Activated CD8-positive, alpha-beta T cell treated with anti-CD3 and anti-CD28 coated beads, Interleukin-2, amount 10 ng/mL, durations not matched to agents 7 days and 5 days (primary cell): ENCODE measurements around the gene PPP1R16B. TPM values are rescaled to one million over a fixed set of nuclear protein-coding genes. Genes with fewer than 3 reads are reported as not detected.
"Not testable (repeated sequence)": the region's sequence is repeated elsewhere in the genome, so short reads cannot be mapped to it uniquely, and the experiment has no call there.

ENCODE experiments used
- ATAC-seq: fragments of 150-1000 bp; cut with Tn5 transposase; one replicate; pipeline ENCODE4 v1.10.0; 2021; ENCODE audit warnings: moderate library complexity
- CTCF ChIA-PET: fragments of 350-600 bp; sonication (Branson Sonifier 250); formaldehyde crosslinking; loops from one replicate; lab custom pipeline; 2021; ENCODE audit warnings: antibody characterized with exemption; lab: Charles Lee
- POLR2A ChIA-PET: fragments of 350-600 bp; sonication (Branson Sonifier 250); formaldehyde crosslinking; loops from one replicate; lab custom pipeline; 2021; ENCODE audit warnings: antibody characterized with exemption; lab: Charles Lee
- DNase-seq: peaks from one replicate; pipeline ENCODE4 v3.0.0-alpha.2; 2020
- H3K27ac Mint-ChIP-seq: one replicate; pipeline ENCODE4 v1.8.0; 2021; ENCODE audit warnings: mild to moderate bottlenecking, mixed read lengths
- H3K27me3 Mint-ChIP-seq: one replicate; pipeline ENCODE4 v1.8.0; 2021; ENCODE audit warnings: low read depth, mixed read lengths
- H3K36me3 Mint-ChIP-seq: one replicate; pipeline ENCODE4 v1.8.0; 2021; ENCODE audit warnings: low read depth, mixed read lengths
- H3K4me1 Mint-ChIP-seq: one replicate; pipeline ENCODE4 v1.8.0; 2021; ENCODE audit warnings: low read depth, mixed read lengths
- H3K4me3 Mint-ChIP-seq: one replicate; pipeline ENCODE4 v1.8.0; 2021; ENCODE audit warnings: mild to moderate bottlenecking, mixed read lengths
- H3K9me3 Mint-ChIP-seq: one replicate; pipeline ENCODE4 v1.8.0; 2022; ENCODE audit warnings: mixed read lengths; ENCODE audit not compliant: insufficient read depth
- total RNA-seq, 2 experiments: library from RNA; stranded (reverse); gene quantifications; one replicate each; pipeline ENCODE4 v1.2.3, GENCODE V29; 2021

The PPP1R16B gene
- total RNA-seq, 2 experiments from 2014 or later: 63.4 to 65.1 TPM

DNA sequence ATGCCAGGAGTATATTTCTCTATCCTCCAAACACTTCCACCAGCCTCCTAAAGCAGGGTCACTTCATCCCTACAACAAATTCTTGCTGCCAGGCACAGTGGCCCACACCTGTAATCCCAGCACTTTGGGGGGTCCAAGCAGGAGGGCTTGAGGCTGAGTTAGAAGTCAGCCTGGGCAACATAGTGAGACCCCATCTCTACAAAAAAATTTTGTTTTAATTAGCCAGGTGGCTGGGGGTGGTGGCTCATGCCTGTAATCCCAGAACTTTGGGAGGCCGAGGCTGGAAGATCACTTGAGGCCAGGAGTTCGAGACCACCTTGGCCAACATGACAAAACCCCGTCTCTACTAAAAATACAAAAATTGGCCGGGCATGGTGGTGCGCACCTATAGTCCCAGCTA lies 11.4 kb upstream of the PPP1R16B start:
- H3K27me3 Mint-ChIP-seq, DNase-seq, H3K4me3 Mint-ChIP-seq, H3K27ac Mint-ChIP-seq, POLR2A ChIA-PET, ATAC-seq: not testable (repeated sequence)
- CTCF ChIA-PET: interaction anchor here (0.9 kb wide), 1 partner anchor 13 kb away, joined by 3 read pairs; no protein-coding TSS in a partner anchor
- H3K36me3 Mint-ChIP-seq: peaks cover 10% of the 10 kb centered on the region
- peaks cover 11% of the 10 kb centered on the region for H3K9me3 Mint-ChIP-seq
- peaks cover 38% of the 10 kb centered on the region for H3K4me1 Mint-ChIP-seq

DNA sequence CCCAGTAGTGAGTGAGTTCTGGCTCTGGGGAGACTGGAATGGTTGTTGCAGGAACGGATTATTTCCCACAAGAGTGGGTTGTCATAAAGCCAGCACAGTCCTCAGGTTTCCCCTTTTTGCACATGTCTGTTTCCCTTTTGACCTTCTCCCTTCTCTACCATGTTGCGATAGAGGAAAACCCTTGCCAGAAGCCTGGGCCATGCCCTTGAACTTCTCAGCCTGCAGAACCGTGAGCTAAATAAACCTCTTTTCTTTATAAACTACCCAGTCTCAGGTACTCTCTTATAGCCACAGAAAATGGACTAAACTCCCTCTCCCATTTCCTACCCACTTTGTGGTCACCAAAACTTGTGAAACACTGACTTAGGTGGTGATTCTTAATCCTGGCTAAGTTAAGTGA lies 7.2 kb upstream of the PPP1R16B start:
- DNase-seq: no peak
- Mint-ChIP-seq H3K4me3 (no peak overlapping the region), H3K27me3 (no peaks in the 10 kb centered on the region), H3K36me3 (peaks cover 16% of the 10 kb centered on the region), H3K9me3 (peaks cover 11% of the 10 kb centered on the region), H3K27ac (no peak overlapping the region), H3K4me1 (peaks cover 53% of the 10 kb centered on the region)
- CTCF ChIA-PET: interaction anchor here (0.7 to 1.2 kb wide), 2 partner anchors 9 to 128 kb away, joined by 3 read pairs; partner anchors contain the start of gene FAM83D
- POLR2A ChIA-PET: interaction anchor here (0.6 kb wide), 1 partner anchor 59 kb away, joined by 3 read pairs; no protein-coding TSS in a partner anchor
- ATAC-seq: no peak

GRCh38 chr20:38799203-38799602 lies 6.3 kb upstream of the PPP1R16B start:
- Mint-ChIP-seq H3K36me3 (peaks cover 17% of the 10 kb centered on the region), H3K27me3 (no peaks in the 10 kb centered on the region), H3K27ac (peak overlapping the region; percentile 84), H3K9me3 (peaks cover 11% of the 10 kb centered on the region), H3K4me1 (peaks cover 55% of the 10 kb centered on the region), H3K4me3 (no peak overlapping the region)
- ATAC-seq: no peak
- peak; percentile 28 for DNase-seq
- POLR2A ChIA-PET: no interaction called here
- CTCF ChIA-PET: interaction anchor here (0.8 to 1.4 kb wide), 7 partner anchors 9 to 127 kb away, joined by 3 to 7 read pairs (median 3); partner anchors contain the start of gene FAM83D

DNA sequence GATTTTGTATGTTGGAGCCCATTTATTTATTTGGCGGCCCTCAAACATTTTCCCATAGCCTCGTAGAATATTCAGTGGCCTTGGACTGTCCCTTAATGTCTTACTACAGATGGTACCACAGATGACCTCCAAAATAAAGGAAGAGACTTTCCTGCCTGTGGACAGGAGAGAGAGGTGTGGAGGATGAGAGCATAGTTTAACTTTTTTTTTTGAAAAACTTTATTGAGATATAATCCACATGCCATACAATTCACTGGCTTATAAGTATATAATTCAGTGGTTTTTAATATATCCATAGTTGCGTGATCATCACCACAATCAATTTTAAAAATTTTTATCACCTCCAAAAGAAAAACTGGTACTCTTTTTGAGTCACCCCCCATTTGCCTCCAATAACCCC lies 4.6 kb upstream of the PPP1R16B start:
- H3K4me1 Mint-ChIP-seq: peaks cover 63% of the 10 kb centered on the region
- no peak for DNase-seq
- H3K4me3 Mint-ChIP-seq: no peak overlapping the region
- peaks cover 11% of the 10 kb centered on the region for H3K9me3 Mint-ChIP-seq
- ChIA-PET POLR2A (no interaction called here), CTCF (no interaction called here)
- H3K27ac Mint-ChIP-seq: no peak overlapping the region
- no peak for ATAC-seq
- no peaks in the 10 kb centered on the region for H3K27me3 Mint-ChIP-seq
- H3K36me3 Mint-ChIP-seq: peaks cover 20% of the 10 kb centered on the region

- ChIA-PET CTCF (interaction anchor here (1.4 to 6.0 kb wide), 5 partner anchors 11 to 75 kb away, joined by 3 to 59 read pairs (median 4); no protein-coding TSS in a partner anchor), POLR2A (interaction anchor here (0.8 to 4.9 kb wide), 6 partner anchors 26 to 122 kb away, joined by 3 to 82 read pairs (median 14); partner anchors contain the start of gene FAM83D)
- Mint-ChIP-seq H3K27ac (peak overlapping the region; percentile 99), H3K4me3 (peak overlapping the region; percentile 88), H3K9me3 (no peaks in the 10 kb centered on the region), H3K36me3 (peaks cover 30% of the 10 kb centered on the region), H3K27me3 (no peaks in the 10 kb centered on the region), H3K4me1 (peaks cover 64% of the 10 kb centered on the region)
- DNase-seq: no peak
- no peak for ATAC-seq
Measured at GRCh38 chr20:38804221-38804620, 1.3 kb upstream of the PPP1R16B start.

- POLR2A ChIA-PET: interaction anchor here (0.8 to 4.9 kb wide), 19 partner anchors 10 to 122 kb away, joined by 3 to 82 read pairs (median 7); partner anchors contain the start of genes ACTR5 and FAM83D
- DNase-seq (peak; percentile 93), ATAC-seq (peak; percentile 68)
- CTCF ChIA-PET: interaction anchor here (0.8 to 6.0 kb wide), 15 partner anchors 10 to 370 kb away, joined by 3 to 59 read pairs (median 3); partner anchors contain the start of gene SNHG17
- Mint-ChIP-seq H3K27me3 (no peaks in the 10 kb centered on the region), H3K27ac (peak overlapping the region; percentile 99), H3K4me1 (peaks cover 64% of the 10 kb centered on the region), H3K36me3 (peaks cover 31% of the 10 kb centered on the region), H3K9me3 (no peaks in the 10 kb centered on the region), H3K4me3 (peak overlapping the region; percentile 88)
Measured at GRCh38 chr20:38804682-38805501, 605 bp upstream of the PPP1R16B start.

GRCh38 chr20:38805958-38806854 lies 709 bp downstream of the PPP1R16B start:
- Mint-ChIP-seq H3K9me3 (no peaks in the 10 kb centered on the region), H3K36me3 (peaks cover 43% of the 10 kb centered on the region)
- POLR2A ChIA-PET: interaction anchor here (0.6 to 4.9 kb wide), 24 partner anchors 13 to 127 kb away, joined by 3 to 82 read pairs (median 6); partner anchors contain the start of genes ACTR5 and FAM83D

GRCh38 chr20:38806855-38807655 lies 1.6 kb downstream of the PPP1R16B start:
- Mint-ChIP-seq H3K4me3 (peak overlapping the region; percentile 83), H3K27ac (peak overlapping the region; percentile 84), H3K36me3 (peaks cover 49% of the 10 kb centered on the region), H3K9me3 (no peaks in the 10 kb centered on the region), H3K27me3 (no peaks in the 10 kb centered on the region), H3K4me1 (peaks cover 73% of the 10 kb centered on the region)
- ATAC-seq (peak; percentile 3), DNase-seq (peak; percentile 48)
- CTCF ChIA-PET: interaction anchor here (0.8 to 6.0 kb wide), 25 partner anchors 9 to 119 kb away, joined by 3 to 59 read pairs (median 4); partner anchors contain the start of gene FAM83D
- POLR2A ChIA-PET: interaction anchor here (0.6 to 4.9 kb wide), 14 partner anchors 12 to 112 kb away, joined by 3 to 82 read pairs (median 6); partner anchors contain the start of gene ACTR5

More at GRCh38 chr20:38805958-38806854, 709 bp downstream of the PPP1R16B start:
- Mint-ChIP-seq H3K27me3 (no peaks in the 10 kb centered on the region), H3K27ac (peak overlapping the region; percentile 99), H3K4me3 (peak overlapping the region; percentile 88), H3K4me1 (peaks cover 68% of the 10 kb centered on the region)
- CTCF ChIA-PET: interaction anchor here (0.8 to 6.0 kb wide), 28 partner anchors 8 to 371 kb away, joined by 3 to 59 read pairs (median 5); partner anchors contain the start of genes FAM83D and SNHG17
- peak; percentile 21 for ATAC-seq
- DNase-seq: peak; percentile 57

DNA sequence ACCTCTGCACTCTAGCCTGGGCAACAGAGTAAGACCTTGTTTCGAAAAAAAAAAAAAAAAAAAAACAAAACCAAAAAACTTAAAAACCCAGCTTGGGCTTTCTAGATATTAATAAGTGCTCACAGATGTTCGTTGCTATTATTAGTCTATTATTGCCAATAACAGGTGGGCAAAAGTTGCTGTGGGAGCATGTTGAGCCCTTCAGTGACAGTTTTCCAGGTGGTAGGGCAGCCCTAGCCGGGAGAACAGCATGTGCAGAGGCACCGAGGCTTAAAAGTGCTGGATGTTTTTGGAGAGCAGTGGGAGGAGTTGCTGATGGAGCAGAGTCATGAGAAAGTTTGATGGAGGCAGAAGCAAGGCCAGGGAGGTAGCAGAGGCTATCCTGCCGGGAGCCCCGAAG lies 4.4 kb downstream of the PPP1R16B start:
- Mint-ChIP-seq H3K27me3 (no peaks in the 10 kb centered on the region), H3K4me1 (peaks cover 70% of the 10 kb centered on the region), H3K36me3 (peaks cover 55% of the 10 kb centered on the region), H3K27ac (peak overlapping the region; percentile 49), H3K4me3 (no peak overlapping the region), H3K9me3 (no peaks in the 10 kb centered on the region)
- DNase-seq: no peak
- ChIA-PET CTCF (interaction anchor here (3.9 kb wide), 1 partner anchor 83 kb away, joined by 36 read pairs; no protein-coding TSS in a partner anchor), POLR2A (no interaction called here)
- ATAC-seq: no peak

DNA sequence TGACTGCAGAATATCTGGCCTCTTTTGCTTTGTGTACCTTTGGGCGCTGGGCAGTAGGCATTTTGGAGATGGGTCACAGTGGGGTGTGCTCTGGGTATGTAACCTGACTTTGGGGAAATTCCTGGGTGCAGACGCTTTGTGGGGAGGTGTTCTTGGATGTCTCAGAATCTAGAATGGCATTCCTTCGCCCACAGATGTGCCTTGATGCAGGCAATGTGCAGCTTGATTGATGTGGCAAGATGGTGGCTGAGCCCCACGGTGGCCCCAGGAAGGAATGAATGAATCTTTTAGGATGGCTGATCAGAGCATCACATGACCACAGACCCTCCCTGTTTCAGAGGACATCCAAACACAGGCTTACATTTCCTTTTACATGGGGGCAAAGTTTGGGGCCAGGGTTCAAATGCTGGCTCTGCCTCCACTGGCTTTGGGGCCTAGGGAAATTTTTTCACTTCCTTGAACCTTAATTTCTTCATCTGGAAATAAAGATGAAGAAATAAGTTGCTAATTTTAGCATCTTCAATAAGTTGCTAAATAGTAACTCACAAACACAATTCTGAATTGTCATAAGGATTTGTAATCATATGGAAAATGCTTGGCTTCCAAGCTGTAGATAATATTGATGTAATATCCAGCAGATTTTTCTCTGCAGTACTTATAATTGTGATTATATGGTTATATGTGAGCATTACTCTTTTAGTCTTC lies 5.6 kb downstream of the PPP1R16B start:
- POLR2A ChIA-PET: no interaction called here

More for the DNA sequence above, 5.6 kb downstream of the PPP1R16B start:
- no peaks in the 10 kb centered on the region for H3K27me3 Mint-ChIP-seq
- H3K4me1 Mint-ChIP-seq: peaks cover 76% of the 10 kb centered on the region
- ATAC-seq: no peak
- H3K9me3 Mint-ChIP-seq: no peaks in the 10 kb centered on the region
- peaks cover 64% of the 10 kb centered on the region for H3K36me3 Mint-ChIP-seq
- CTCF ChIA-PET: interaction anchor here (1.0 to 1.5 kb wide), 2 partner anchors 81 to 82 kb away, joined by 3 read pairs; no protein-coding TSS in a partner anchor
- peak overlapping the region; percentile 18 for H3K27ac Mint-ChIP-seq
- DNase-seq: no peak
- no peak overlapping the region for H3K4me3 Mint-ChIP-seq
